DMS153 (cell line): ENCODE measurements around the gene PDLIM7.
"Not testable (repeated sequence)": the region's sequence is repeated elsewhere in the genome, so short reads cannot be mapped to it uniquely, and the experiment has no call there.

Experiments
- DNase-seq: peaks from one replicate; lab custom pipeline; 2025; lab: John Stamatoyannopoulos, UW

PDLIM7 gene

DNA sequence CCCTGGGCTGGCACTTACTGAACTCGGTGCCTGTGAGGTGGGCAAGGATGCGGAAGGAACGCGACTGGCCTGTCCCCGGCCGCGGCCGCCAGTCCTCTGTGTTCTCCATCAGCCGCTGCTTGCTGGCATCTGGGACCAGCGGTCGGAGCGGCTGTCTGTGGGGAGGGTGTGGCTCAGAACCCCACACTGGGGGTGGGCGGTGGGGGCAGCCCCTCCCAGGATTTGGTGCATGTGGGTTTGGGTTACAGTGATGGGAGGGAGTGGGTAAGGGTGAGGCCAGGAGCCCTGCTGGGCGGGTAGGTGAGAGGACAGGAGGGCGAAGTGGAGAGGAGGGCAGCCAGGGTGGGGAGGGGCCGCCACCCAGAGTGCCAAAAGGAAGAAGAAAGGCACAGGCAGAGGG, 6.4 kb downstream of the PDLIM7 start:
- DNase-seq = no peak

DNA sequence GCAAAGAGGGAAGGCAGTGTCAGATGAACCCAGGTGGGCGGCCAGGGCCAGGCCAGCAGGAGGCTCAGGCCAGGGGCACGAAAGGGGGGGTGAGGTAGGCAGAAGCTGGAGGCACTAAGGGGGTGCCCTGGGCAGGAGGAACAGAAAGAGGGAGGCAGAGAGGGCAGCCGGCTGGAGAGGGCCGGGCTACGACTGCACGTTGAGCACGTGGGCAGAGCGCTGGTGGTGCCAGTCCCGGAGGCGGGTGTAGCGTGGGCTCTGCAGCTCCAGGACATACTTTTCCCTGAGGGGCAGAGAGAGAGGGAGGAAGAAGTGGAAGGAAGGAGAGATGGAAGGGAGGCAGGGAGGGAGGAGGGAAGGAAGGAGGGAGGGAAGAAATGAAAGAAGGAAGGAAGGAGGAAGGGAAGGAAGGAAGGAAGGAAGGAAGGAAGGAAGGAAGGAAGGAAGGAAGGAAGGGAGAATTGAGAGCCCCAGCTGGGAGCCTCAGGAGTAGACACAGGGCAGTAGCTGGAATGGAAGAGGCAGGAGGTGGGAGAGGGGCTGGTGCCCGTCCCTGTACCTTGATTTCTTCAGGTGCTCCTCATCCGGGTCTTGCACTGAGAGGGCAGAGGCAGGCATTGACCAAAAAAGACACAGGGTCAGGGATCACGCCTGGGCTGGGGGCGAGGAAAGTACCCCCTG, 7.0 kb downstream of the PDLIM7 start:
- DNase-seq = no peak

DNA sequence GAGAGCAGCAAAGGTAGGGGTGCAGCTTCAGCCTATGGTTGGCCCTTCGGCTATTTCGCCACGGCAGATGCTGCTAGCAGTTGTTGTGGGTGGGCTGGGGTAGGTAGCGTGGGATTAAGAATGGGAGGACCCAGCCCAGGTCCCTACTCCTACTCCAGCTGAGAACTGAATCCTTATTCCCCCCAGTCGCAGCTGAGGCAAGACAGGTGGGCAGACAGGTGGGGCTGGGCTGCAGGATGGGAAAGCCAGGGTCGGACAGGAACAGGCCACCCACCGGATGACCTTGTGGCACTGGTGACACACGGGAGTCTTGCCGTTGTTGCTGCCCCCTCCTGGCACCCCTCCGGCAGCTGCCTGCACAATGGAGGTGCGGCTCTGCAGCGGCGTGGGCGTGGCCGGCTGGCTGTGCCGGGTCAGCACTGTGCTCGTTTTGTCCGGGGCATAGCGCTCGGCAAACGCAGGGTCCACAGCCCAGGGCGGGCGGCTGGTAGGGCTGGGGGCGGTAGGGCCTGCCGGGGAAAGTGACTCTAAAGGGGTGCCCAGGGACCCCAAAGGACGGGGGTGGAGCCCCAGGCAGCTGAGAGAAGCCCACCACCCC, 8.2 kb downstream of the PDLIM7 start:
- no peak for DNase-seq

DNA sequence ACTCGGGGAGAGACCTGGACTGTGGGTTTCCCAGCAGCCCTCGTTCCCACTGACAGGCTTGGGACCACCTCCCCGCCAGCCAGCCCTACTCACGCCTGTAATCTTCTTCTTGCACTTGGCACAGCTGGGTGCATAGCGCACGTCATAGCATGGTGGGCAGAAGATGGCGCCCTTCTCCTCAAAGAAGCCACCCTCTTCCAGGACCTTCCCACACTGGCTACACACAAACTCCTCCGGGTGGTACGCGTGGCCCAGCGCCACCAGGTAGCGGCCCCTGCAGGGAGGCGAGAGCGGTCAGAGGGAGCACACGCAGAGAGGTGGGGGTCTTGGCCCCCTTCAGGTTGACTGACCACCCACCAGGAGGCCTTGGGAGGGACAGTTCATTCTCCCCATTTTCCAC, 9.4 kb downstream of the PDLIM7 start:
- DNase-seq = no peak

DNA sequence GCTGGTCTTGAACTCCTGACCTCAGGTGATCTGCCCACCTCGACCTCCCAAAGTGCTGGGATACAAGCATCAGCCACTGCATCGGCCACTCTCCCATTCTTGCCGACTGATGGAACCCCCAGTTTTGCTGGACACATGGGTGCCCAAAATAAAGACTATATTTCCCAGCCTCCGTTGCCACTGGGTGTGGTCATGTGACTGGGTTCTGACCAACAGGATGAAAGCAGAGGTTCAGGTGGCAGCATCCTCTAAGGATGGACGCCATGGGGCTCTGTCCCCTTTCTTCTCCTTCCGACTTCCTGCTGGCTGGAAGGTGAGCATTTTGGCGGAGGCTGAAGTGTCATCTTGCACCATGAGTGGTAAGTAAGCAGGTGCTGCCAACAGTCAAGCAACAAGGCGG, 10.3 kb downstream of the PDLIM7 start:
- no peak for DNase-seq

DNA sequence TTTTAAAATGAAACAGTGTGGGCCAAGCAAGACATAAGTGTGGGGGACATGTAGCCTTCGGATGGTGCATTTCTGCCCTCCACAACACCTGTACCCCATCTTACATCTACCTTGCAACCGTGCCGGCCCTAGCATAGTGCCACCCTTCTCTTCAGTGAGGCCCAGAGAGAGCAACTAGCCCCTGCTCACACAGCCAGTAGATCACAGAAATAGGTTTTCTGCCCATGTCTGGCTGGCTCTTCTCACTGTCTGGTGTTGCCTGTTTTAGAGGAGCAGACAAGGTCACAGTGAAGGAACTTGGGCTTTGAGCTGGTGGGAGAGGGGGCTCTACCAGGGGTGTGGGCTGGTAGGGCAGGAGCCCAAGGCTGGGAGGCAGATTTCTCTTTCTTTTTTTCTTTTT, 11.1 kb downstream of the PDLIM7 start:
- DNase-seq = no peak

DNA sequence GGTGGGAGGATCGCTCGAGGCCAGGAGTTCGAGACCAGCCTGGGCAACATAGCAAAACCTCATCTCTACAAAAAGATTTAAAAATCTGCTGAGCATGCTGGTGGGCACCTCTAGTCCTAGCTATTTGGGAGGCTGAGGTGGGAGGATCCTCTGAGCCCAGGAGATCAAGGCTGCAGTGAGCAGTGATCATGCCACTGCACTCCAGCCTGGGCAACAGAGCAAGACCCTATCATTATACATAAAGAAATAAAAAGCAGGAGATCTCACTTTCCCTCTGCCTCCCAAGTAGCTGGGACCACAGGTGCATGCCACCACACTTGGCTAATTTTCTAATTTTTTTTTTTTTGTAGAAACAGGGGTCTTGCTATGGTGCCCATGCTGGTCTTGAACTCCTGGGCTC, 11.7 kb downstream of the PDLIM7 start:
- DNase-seq = not testable (repeated sequence)

DNA sequence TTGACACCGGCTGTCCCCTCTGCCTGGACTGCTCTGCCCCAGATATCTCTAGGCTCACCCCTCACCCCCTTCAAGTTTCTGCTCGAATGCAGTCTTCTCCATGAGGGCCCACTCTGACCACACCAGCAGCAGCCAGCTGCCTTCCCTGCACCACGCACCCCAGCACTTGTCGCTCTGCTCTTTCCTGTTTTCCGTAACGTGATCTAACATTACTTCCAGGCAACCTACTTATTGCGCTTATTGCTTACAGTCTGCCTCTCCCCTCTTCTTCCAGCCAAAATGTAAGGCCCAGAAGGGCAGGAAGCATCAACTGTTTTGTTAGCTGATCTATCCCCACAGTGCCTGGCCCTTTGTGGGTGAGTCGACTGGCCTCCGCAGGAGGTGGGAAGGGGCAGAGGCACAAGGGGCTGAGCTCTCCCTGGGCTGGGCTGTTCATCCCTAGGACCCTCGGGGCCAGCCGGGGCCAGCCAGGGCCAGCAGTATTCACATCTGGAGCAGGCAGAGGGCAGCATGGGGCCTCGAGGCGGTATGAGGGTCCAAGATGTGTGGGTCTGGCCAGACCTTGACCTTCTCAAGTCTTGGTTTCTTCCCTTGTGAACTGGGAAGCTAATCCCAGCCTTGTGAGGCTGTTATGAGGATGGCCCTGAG, 12.4 kb downstream of the PDLIM7 start:
- no peak for DNase-seq

DNA sequence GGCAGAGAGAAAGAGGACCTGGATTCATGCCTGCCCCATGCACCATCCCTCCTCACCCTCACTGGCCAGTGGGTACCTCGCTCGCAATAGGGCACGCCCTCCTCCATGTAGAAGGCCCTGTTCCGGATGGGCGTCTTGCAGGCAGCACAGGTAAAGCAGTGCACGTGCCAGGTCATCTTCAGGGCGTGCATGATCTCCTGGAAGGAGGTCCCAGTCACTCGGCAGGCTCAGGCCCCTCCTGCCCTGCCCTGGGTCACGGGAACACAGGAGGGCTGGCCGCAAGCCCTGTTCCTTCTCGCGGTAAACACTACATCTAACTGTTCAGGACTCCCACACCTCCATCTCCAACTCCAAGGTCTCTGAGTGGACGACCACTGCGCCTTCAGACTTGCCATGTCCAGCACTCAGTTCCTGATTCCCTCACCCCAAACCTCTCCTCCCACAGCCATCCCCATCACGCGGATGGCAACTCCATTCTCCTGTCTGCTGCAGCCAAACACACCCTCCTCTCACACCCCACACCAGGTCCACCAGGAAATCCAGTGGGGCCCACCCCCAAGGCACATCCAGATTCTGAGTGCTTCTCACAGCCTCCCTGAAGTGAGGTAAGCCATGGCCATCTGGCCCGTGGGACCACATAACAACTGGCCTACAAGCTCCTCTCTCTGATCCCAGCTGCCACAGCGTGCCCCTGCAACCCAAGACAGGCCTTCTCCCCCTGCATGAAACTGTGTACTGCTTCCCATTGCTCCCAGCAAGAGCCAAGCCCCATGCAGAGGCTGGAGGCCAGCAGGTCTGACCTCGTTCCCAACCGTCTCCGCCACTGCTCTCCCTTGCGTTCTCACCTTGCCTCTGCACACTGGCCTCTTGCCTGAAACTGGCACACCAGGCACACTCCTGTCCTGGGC, 13.2 kb downstream of the PDLIM7 start:
- no peak for DNase-seq

DNA sequence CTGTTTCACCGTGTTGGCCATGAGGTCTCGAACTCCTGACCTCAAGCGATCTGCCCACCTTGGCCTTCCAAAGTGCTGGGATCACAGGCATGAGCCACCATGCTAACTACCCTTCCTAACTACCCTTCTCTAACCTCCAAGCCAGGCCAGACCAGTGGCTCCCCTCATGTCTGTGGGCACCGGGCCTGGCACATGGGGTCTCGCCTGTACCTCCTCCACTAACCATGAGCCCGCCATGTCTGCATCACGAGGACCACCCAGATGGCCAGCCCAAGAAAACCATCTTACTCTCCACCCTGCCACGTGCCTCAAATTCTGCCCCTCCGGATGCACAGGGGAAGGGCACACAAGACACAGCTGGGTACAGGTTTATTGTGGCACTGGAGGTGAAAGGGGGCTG, 14.4 kb downstream of the PDLIM7 start:
- DNase-seq = no peak

DNA sequence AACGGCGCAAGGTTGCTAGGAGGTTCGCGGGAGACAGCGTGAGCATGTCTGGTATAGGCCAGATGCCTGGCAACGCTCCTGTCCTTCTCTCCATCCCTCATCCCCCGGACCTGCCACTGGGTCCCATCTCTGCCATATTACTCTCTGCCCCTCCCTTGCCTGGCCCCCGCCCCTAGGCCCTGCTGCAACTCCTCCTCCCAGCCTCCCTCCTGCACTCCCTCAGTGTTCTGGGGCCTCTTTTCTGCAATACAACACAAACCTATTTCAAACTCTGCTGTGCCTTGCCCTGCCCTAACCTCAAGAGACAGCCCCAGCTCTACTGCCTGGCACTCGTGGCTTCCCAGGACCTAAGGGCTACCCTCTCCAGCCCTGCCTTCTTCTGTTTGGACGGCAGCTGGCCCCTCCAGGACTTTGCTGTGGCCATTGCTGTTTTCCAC, 15.0 kb downstream of the PDLIM7 start:
- DNase-seq = no peak

DNA sequence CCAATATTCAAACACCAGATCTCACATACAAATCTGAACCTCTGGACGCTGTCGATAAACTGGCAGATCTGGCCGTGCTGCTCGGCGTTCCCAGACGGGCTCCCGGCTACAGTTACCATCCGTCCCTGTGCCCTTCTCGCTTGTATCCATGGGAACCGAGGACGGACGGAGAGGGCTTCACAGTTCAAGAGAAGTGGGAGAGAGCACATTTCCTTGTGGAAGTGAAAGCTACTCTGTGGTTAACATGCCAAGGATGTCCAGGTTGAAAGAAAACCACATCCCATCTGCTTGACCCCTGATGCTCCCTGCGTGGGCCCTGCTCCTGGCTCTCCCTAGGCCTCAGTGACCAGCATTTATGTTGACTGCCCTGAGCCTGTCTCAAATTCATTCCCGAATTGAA, 17.6 kb downstream of the PDLIM7 start:
- DNase-seq = no peak

DNA sequence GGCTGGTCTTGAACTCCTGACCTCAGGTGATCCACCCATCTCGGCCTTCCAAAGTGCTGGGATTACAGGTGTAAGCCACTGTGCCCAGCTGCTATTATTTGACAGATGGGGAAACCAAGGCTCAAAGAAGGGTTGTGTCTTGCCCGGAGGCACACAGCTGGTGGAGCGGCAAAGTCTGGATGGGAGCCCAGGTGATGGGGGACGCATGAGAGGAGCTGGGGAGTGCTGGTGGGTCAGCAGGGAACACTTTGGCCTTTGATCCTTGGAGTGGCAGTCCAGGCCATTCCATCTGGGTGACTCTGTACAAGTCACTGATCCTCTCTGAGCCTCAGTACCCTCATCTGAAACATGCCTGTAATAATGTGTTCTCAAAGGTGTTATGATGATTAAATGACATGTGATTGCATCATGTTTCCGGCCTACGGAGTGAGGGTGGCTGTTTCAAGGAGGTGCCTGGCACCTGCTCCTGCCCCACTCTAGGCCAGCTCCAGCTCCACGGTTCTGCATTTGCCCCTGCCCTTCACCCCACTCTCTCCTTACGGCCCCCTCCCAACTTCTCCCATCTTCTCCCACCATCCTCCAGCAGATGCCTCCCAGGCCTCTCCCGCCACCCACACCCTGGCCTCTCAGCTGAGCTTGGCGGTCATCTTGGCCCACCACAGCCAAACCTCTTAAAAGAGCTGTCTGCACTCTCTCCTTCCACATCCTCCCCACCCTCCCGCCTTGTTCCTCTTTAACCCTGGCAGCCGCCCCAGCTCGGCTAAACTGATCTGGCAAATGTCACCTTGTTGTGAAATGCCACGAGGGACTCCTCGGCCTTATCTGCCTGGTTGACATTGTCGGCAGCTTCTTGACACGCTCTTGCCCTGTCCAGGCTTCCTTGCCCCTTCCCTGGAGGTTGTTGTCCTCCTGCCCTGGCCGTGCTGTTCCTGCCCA, 18.4 kb downstream of the PDLIM7 start:
- DNase-seq = no peak

DNA sequence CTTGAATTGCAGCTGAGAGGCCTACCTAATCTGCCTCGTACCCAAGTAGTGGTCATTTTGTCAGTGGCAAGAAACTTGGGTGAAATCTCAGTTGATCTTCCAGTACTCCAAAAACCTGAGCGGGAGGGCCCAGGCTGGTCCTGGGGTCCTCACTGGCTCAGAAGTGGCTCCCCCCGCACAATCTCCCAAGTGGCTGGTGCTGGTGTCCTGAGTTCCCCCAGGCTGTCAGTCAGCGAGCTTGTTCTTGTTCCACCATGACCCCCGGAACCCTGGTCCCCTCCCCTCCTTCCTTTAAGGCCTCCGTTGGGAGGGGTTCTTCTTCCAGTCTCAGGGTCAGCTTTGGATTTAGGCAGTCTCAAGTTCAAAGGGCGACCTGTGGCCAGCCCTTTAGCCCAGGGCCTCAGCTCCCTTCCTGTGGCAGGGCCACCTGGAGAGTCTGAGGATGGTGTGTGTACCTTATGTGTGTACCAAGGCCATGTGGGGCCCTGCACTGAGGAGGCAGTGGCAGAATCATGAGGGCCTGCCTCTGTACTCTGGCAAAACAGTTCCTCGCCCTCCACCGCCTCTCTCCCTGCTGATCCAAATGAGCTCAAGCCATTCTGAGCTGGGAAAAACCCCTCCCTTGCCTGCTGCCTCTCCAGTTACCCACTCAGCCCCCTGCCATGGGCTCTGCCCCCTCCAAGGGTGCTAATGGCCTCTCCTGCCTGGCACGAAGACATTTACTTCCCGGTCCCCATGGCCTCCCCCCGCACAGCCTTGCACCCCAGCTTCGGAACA, 19.5 kb downstream of the PDLIM7 start:
- no peak for DNase-seq

DNA sequence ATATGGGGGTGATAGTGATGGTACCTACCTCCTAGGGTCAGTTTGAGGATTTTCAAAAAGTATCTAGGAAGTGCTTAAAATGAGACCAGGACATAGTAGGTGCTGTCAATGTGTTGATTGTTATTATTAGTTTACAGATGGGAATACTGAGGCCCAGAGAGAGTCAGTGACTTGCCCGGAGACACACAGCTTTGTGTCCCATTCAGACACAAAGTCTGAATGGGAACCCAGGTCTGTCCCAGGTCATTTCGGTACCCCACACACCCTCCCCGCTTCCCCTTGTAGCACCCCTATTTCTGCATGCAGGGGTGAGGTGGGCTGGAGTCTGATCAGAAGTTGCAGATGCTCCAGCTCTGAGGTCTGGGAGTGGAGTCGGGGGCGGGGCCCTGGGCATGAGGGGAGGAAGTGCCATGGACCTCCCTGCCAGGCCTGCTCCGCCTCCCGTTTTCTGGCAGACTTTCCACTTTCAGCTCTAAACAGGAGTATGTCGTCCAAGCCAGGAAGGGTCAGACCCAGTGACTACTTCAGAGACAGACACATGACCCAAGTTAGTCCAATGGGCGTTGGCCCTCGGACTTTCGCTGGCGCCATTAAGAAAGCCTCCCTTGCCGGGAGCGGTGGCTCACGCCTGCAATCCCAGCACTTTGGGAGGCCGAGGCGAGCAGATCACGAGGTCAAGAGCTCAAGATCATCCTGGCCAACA, 20.7 kb downstream of the PDLIM7 start:
- no peak for DNase-seq

DNA sequence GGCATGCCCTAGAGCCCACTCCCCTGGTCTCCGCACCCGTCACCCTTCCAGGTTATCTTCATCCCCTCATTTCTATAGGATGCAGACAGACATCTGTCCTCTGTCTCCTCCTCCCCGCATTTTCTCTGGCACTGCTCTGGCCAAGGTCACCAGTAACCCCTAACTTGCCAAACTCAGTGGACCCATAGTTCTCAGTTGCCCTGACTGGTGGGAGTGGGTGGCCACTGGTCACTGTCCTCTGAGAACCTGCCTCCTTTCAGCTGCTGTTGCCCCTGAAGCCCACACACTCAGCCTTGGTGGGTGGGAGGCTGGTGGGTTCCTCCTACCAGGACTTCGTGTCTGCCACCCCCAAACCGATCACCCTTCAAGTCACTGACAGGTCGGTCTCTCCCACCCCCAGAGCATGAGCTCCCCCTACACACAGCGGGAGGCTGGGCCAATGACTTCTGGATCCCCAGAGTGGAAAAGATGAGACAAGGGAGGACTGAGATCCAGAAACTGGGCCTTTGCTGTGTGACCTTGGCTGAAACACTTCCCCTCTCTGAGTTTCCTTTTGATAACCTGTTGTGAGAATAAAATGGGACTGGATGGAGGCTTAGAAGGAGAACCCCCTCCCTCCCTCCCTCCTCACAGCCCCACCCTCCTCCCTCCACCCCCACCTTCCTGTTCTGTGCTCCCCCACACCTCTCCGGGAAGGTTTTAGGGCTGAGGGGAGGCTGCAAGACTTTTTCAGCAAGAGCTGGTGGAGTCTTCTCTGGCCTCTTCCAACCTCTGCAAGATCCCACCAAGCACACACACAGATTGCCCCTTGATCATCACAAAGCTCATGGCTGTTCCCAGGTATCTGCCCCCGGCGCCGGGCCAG, 21.6 kb downstream of the PDLIM7 start:
- no peak for DNase-seq

DNA sequence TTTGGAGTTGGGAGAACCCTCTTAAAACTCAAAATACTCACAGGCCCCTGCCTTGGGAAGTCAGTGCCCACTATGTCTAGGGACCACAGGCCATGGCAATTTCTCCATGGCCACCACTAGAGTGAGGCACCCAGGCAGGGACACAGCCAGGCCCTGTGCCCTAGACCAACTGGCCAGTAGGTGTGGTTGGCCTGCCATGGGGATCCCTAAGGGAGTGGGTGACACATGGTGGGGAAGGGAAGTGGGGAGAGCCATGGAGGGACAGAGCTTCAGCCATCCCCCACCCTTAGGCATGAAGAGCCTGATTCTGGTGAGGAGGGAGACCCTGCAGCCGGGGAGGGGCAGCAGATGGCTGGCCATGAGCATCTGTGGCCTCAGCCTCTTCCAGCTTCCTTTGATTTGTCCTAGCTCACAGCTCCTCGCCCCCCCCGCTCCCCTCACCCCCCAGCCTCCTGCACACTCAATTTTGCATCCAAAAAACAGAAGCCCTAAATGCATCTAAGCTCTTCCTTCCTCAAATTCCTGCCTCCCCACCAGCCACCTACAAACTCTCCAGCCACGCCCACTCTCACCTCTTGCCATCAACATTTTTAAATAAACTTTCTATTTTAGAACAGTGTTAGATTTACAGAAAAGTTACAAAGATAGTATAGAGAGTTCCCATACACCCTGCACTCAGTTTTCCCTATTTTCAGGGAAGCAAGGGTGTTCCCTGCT, 22.4 kb downstream of the PDLIM7 start:
- no peak for DNase-seq

DNA sequence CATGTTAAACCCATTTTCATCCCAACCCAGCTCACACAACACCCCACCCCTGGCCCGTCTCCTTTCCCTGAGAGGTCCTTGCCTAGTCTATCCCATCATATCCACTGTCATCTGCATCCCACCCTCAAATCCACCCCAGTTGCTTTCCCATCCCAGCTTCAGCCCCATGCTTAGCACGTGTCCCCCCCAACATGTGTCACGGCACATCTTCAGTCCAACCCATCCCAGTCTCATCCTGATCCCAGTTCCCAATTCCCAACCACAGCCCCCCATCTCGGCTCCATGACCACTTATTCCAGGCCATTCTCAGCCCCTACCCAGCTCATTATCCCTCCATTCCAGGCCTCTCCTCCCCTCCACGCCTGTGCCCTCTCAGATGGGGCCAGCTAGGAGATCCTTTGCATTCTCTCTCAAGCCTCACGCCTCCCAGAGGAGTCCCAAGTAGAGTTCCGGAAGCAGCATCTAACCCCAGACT, 23.4 kb downstream of the PDLIM7 start:
- DNase-seq = no peak
